Loucy (cell line): ENCODE data around the gene FHAD1.

Experiments
- H2AFZ ChIP-seq: fragments of 200-600 bp; sonication (generic); 2 replicates; pipeline ENCODE4 v1.6.0; 2016; ENCODE audit warnings: antibody characterized with exemption, mild to moderate bottlenecking, low read length, moderate library complexity
- H3F3A ChIP-seq: fragments of 200-600 bp; 2 replicates; pipeline ENCODE4 v1.6.0; 2016; ENCODE audit warnings: antibody characterized with exemption, low read depth, mild to moderate bottlenecking
- H3K27me3 ChIP-seq: fragments of 200-600 bp; sonication (generic); 2 replicates; pipeline ENCODE4 v1.6.1; 2014; ENCODE audit warnings: low read length, mild to moderate bottlenecking; ENCODE audit not compliant: insufficient read depth, poor library complexity, severe bottlenecking
- H3K36me3 ChIP-seq: fragments of 200-600 bp; sonication (generic); 2 replicates; pipeline ENCODE4 v1.6.1; 2016; ENCODE audit warnings: low read length; ENCODE audit not compliant: insufficient read depth
- H3K4me1 ChIP-seq: fragments of 200-600 bp; sonication (generic); 2 replicates; pipeline ENCODE4 v1.5.1; 2014; ENCODE audit warnings: low read length, mild to moderate bottlenecking; ENCODE audit not compliant: insufficient read depth, poor library complexity, severe bottlenecking
- H3K4me2 ChIP-seq: fragments of 200-600 bp; sonication (generic); 2 replicates; pipeline ENCODE4 v1.6.0; 2014; ENCODE audit warnings: antibody characterized with exemption, low read length, low read depth, mild to moderate bottlenecking; ENCODE audit not compliant: poor library complexity, severe bottlenecking
- H3K4me3 ChIP-seq: fragments of 200-600 bp; sonication (generic); 2 replicates; pipeline ENCODE4 v1.5.1; 2014; ENCODE audit warnings: low read length, mild to moderate bottlenecking, mixed read lengths; ENCODE audit not compliant: poor library complexity, severe bottlenecking
- H3K79me2 ChIP-seq: fragments of 200-600 bp; sonication (generic); 2 replicates; pipeline ENCODE4 v1.6.1; 2014; ENCODE audit warnings: low read length; ENCODE audit not compliant: insufficient read depth
- H3K9ac ChIP-seq: fragments of 200-600 bp; sonication (generic); 2 replicates; pipeline ENCODE4 v1.6.0; 2014; ENCODE audit warnings: mild to moderate bottlenecking, low read depth, low read length, moderate library complexity; ENCODE audit not compliant: poor library complexity, severe bottlenecking
- H3K9me2 ChIP-seq: fragments of 200-600 bp; sonication (generic); replicated peaks from 2 replicates; pipeline ENCODE4 v1.6.1; 2016; ENCODE audit warnings: low read depth, low read length, mixed read lengths
- H3K9me3 ChIP-seq: fragments of 200-600 bp; sonication (generic); 2 replicates; pipeline ENCODE4 v1.6.1; 2014; ENCODE audit warnings: mild to moderate bottlenecking, antibody characterized with exemption, low read length, low read depth; ENCODE audit not compliant: insufficient read depth
- H4K20me1 ChIP-seq: fragments of 200-600 bp; sonication (generic); 2 replicates; pipeline ENCODE4 v1.6.0; 2014; ENCODE audit warnings: antibody characterized with exemption, low read length, mild to moderate bottlenecking; ENCODE audit not compliant: insufficient read depth, poor library complexity, severe bottlenecking
- CTCF ChIP-seq: fragments of 200-600 bp; sonication (generic); conservative IDR thresholded peaks from 2 replicates; pipeline ENCODE4 v1.5.1; 2014; ENCODE audit warnings: mild to moderate bottlenecking, antibody characterized with exemption, low read length
- EZH2phosphoT487 ChIP-seq: fragments of 200-600 bp; IDR thresholded peaks from 2 replicates; pipeline ENCODE4 v1.6.1; 2018; ENCODE audit warnings: antibody characterized with exemption, mild to moderate bottlenecking, moderate library complexity, borderline replicate concordance

The FHAD1 gene

GRCh38 chr1:15383810-15384209, 136.8 kb downstream of the FHAD1 start:
- no peaks in the 10 kb centered on the region for H3K79me2 ChIP-seq
- TF ChIP-seq EZH2phosphoT487 (no peak), CTCF (no peak)
- no peak overlapping the region for H2AFZ ChIP-seq
- H3K4me3 ChIP-seq: no peak overlapping the region
- no peaks in the 10 kb centered on the region for H3K9me2 ChIP-seq
- H3K36me3 ChIP-seq: no peaks in the 10 kb centered on the region
- no peaks in the 10 kb centered on the region for H3K9me3 ChIP-seq
- no peaks in the 10 kb centered on the region for H4K20me1 ChIP-seq
- no peaks in the 10 kb centered on the region for H3K27me3 ChIP-seq
- no peaks in the 10 kb centered on the region for H3F3A ChIP-seq
- H3K4me2 ChIP-seq: no peak overlapping the region
- no peak overlapping the region for H3K9ac ChIP-seq
- H3K4me1 ChIP-seq: no peaks in the 10 kb centered on the region

DNA sequence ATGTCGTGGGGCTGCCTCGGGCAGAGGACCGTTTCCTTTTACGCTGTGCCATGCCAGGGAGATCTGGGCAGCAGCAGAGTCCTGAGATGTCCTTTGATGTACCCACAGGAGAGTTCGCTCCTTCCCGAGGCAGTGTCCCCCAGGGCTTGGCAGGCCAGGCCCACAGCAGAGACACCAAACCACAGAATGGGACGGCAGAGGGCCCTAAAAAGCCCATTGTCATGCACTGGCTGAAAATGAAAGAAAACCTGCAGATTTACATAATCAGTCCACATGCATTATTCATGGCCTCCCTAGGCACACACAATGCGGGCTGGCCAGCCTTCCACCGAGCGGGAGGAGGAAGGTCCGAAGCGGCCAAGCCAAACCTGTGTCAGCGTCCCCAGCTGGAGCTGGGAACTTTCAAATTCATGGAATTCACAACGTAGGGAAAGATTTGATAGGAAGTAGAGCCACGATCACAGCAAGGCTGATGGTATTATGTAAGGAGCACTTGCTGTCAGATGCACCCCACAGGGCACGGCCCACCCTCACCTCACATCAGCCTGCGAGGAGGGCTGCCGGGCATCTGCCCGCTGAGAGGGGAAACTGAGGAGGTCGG, 137.4 kb downstream of the FHAD1 start:
- Histone ChIP-seq H3K36me3 (no peaks in the 10 kb centered on the region), H3K9me2 (no peaks in the 10 kb centered on the region), H3F3A (no peaks in the 10 kb centered on the region), H3K9me3 (no peaks in the 10 kb centered on the region), H3K9ac (no peak overlapping the region), H3K79me2 (no peaks in the 10 kb centered on the region), H3K4me3 (no peak overlapping the region), H2AFZ (no peak overlapping the region), H3K4me1 (no peaks in the 10 kb centered on the region), H3K27me3 (no peaks in the 10 kb centered on the region), H3K4me2 (no peak overlapping the region), H4K20me1 (no peaks in the 10 kb centered on the region)
- TF ChIP-seq CTCF (no peak), EZH2phosphoT487 (no peak)

DNA sequence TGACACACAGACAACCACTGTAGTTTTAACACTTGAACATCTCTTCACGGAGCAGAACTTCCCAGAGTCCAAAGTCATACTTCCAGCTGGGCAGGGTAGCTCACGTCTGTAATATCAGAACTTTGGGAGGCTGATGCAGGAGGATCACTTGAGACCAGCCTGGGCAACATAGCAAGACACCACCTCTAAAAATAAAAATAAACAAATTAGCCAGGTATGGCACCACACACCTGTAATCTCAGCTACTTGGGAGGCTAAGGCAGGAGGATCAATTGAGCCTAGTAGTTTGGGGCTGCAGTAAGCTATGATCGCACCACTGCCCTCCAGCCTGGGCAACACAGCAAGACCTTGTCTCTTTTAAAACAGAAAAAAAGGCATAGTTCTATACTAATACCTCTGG, 138.4 kb downstream of the FHAD1 start:
- H4K20me1 ChIP-seq: no peaks in the 10 kb centered on the region

More for the DNA sequence above, 138.4 kb downstream of the FHAD1 start:
- Histone ChIP-seq H3K27me3 (no peaks in the 10 kb centered on the region), H3K9me2 (no peaks in the 10 kb centered on the region), H2AFZ (no peak overlapping the region), H3K36me3 (no peaks in the 10 kb centered on the region), H3K79me2 (no peaks in the 10 kb centered on the region), H3F3A (no peaks in the 10 kb centered on the region), H3K4me2 (no peak overlapping the region), H3K9ac (no peak overlapping the region), H3K9me3 (no peaks in the 10 kb centered on the region), H3K4me3 (no peak overlapping the region), H3K4me1 (no peaks in the 10 kb centered on the region)
- no peak for TF ChIP-seq EZH2phosphoT487
- no peak for TF ChIP-seq CTCF
